Neuronal stem cell (in vitro differentiated cells): ENCODE data around the gene CDK10.

Experiments
- DNase-seq: peaks from one replicate; pipeline ENCODE4 v3.0.0-alpha.2; 2013; ENCODE audit warnings: low spot score
- H2AFZ ChIP-seq: one replicate; pipeline ENCODE4 v1.6.1; 2013; ENCODE audit warnings: mild to moderate bottlenecking, low read length, inconsistent platforms
- H2AK5ac ChIP-seq: 2 replicates; pipeline ENCODE4 v1.6.1; 2013; ENCODE audit warnings: low read depth, mild to moderate bottlenecking, inconsistent platforms, low read length, moderate library complexity, mixed read lengths
- H2BK120ac ChIP-seq: 2 replicates; pipeline ENCODE4 v1.6.1; 2013; ENCODE audit warnings: low read depth, mild to moderate bottlenecking, inconsistent platforms, low read length, moderate library complexity, mixed read lengths
- H2BK12ac ChIP-seq: one replicate; pipeline ENCODE4 v1.6.1; 2013; ENCODE audit warnings: low read length, inconsistent platforms
- H2BK15ac ChIP-seq: 2 replicates; pipeline ENCODE4 v1.6.1; 2013; ENCODE audit warnings: mild to moderate bottlenecking, low read length, inconsistent platforms, mixed read lengths
- H2BK5ac ChIP-seq: one replicate; pipeline ENCODE4 v1.6.1; 2013; ENCODE audit warnings: inconsistent platforms, mild to moderate bottlenecking, low read length, moderate library complexity
- H3K14ac ChIP-seq: one replicate; pipeline ENCODE4 v1.6.1; 2013; ENCODE audit warnings: low read length, inconsistent platforms
- H3K18ac ChIP-seq: 2 replicates; pipeline ENCODE4 v1.6.1; 2013; ENCODE audit warnings: low read length, inconsistent platforms
- H3K23ac ChIP-seq: 2 replicates; pipeline ENCODE4 v1.6.1; 2013; ENCODE audit warnings: low read depth, mild to moderate bottlenecking, mixed read lengths, low read length, inconsistent platforms; ENCODE audit not compliant: poor library complexity
- H3K27ac ChIP-seq: replicated peaks from 3 replicates; pipeline ENCODE4 v1.5.1; 2013; ENCODE audit warnings: low read length, inconsistent platforms
- H3K27me3 ChIP-seq, 3 experiments: 2 replicates each; pipeline ENCODE4 v1.6.1; 2013; ENCODE audit warnings: low read length in 3 of 3, mild to moderate bottlenecking in 2 of 3, inconsistent platforms in 1 of 3, low read depth in 1 of 3, mixed read lengths in 1 of 3, moderate library complexity in 1 of 3; ENCODE audit not compliant: control insufficient read depth in 3 of 3, insufficient read depth in 3 of 3
- H3K36me3 ChIP-seq, 2 donors: replicated peaks in 1 of 2; 2 replicates each; pipeline ENCODE4 v1.6.1; 2013; ENCODE audit warnings: low read length in 2 of 2; ENCODE audit not compliant: control insufficient read depth in 2 of 2, insufficient read depth in 2 of 2
- H3K4ac ChIP-seq: 2 replicates; pipeline ENCODE4 v1.6.1; 2013; ENCODE audit warnings: inconsistent platforms, mild to moderate bottlenecking, low read length, moderate library complexity
- H3K4me1 ChIP-seq, 2 donors: 1 replicate in 1 of 2; 2 replicates in 1 of 2; pipeline ENCODE4 v1.6.1; 2013; ENCODE audit warnings: low read length in 2 of 2, low read depth in 1 of 2; ENCODE audit not compliant: control insufficient read depth in 2 of 2, insufficient read depth in 1 of 2
- H3K4me2 ChIP-seq: one replicate; pipeline ENCODE4 v1.6.1; 2013; ENCODE audit warnings: mild to moderate bottlenecking, low read length, inconsistent platforms; ENCODE audit not compliant: insufficient read depth, poor library complexity, severe bottlenecking
- H3K4me3 ChIP-seq, 2 donors: 2 replicates each; pipeline ENCODE4 v1.5.1; 2013; ENCODE audit warnings: low read length in 2 of 2, mild to moderate bottlenecking in 2 of 2, inconsistent platforms in 1 of 2, moderate library complexity in 1 of 2
- H3K79me1 ChIP-seq: one replicate; pipeline ENCODE4 v1.6.1; 2013; ENCODE audit warnings: low read depth, mild to moderate bottlenecking, inconsistent platforms, low read length, moderate library complexity
- H3K9ac ChIP-seq: one replicate; pipeline ENCODE4 v1.6.1; 2013; ENCODE audit warnings: mild to moderate bottlenecking, low read depth, low read length, inconsistent platforms; ENCODE audit not compliant: poor library complexity
- H3K9me3 ChIP-seq, 2 donors: replicated peaks in 1 of 2; 2 replicates each; pipeline versions ENCODE3 to v1.6.1; 2013; ENCODE audit warnings: low read length in 2 of 2, mild to moderate bottlenecking in 2 of 2, inconsistent platforms in 1 of 2, low read depth in 1 of 2, mixed read lengths in 1 of 2, moderate library complexity in 1 of 2; ENCODE audit not compliant: control insufficient read depth in 2 of 2, insufficient read depth in 1 of 2
- H4K8ac ChIP-seq: one replicate; pipeline ENCODE4 v1.6.1; 2013; ENCODE audit warnings: low read depth, mild to moderate bottlenecking, inconsistent platforms, low read length, moderate library complexity
- H4K91ac ChIP-seq: one replicate; pipeline ENCODE4 v1.6.1; 2013; ENCODE audit warnings: low read length, low read depth, mild to moderate bottlenecking, inconsistent platforms; ENCODE audit not compliant: poor library complexity
- WGBS, 2 donors: extraction: QIAGEN DNeasy Blood & Tissue Kit; methylation state at CpG; one replicate each; pipeline ENCODE4 v1.1.7; 2013; ENCODE audit warnings: missing lambda C conversion rate in 2 of 2, mixed read lengths in 1 of 2; ENCODE audit not compliant: insufficient read length in 2 of 2, insufficient replicate concordance in 1 of 2; ENCODE audit errors: extremely low coverage in 2 of 2; 5-methylcytosine and 5-hydroxymethylcytosine counted together

CDK10 gene

GRCh38 chr16:89732918-89733242 is 46.4 kb downstream of the CDK10 start:
- Histone ChIP-seq H3K27me3 (no peaks in the 10 kb centered on the region), H2BK15ac (no peak overlapping the region), H3K36me3 (peaks cover 32 to 95% of the 10 kb centered on the region in 2 donors), H3K4me2 (no peak overlapping the region), H2BK12ac (no peak overlapping the region), H4K91ac (no peak overlapping the region), H2BK5ac (no peak overlapping the region), H3K27ac (no peak overlapping the region), H3K4ac (no peak overlapping the region), H3K79me1 (peaks cover 2% of the 10 kb centered on the region), H3K9me3 (no peaks in the 10 kb centered on the region), H2BK120ac (no peak overlapping the region), H3K23ac (peak overlapping the region; percentile 85), H2AFZ (no peak overlapping the region), H3K9ac (peak overlapping the region; percentile 44), H4K8ac (no peak overlapping the region), H3K14ac (no peak overlapping the region), H3K4me3 (no peak overlapping the region), H2AK5ac (no peak overlapping the region), H3K4me1 (peaks cover 2 to 13% of the 10 kb centered on the region in 2 donors), H3K18ac (no peak overlapping the region)
- no CpG with 5 or more reads among the region's 9 CpGs for WGBS, 2 donors
- no peak for DNase-seq

- Histone ChIP-seq H2BK15ac (no peak overlapping the region), H3K18ac (no peak overlapping the region), H3K4ac (no peak overlapping the region), H2BK120ac (no peak overlapping the region), H2AFZ (no peak overlapping the region), H3K4me2 (no peak overlapping the region), H3K4me3 (peak overlapping the region in 1 of 2 donors; percentile 58), H3K14ac (no peak overlapping the region), H3K36me3 (peaks cover 35 to 95% of the 10 kb centered on the region in 2 donors), H2BK12ac (no peak overlapping the region), H4K91ac (no peak overlapping the region), H3K27me3 (no peaks in the 10 kb centered on the region), H3K4me1 (peaks cover 2 to 12% of the 10 kb centered on the region in 2 donors), H2AK5ac (no peak overlapping the region), H2BK5ac (no peak overlapping the region), H3K9ac (no peak overlapping the region), H4K8ac (no peak overlapping the region), H3K23ac (no peak overlapping the region), H3K27ac (no peak overlapping the region), H3K9me3 (no peaks in the 10 kb centered on the region), H3K79me1 (peaks cover 2% of the 10 kb centered on the region)
- WGBS, 2 donors, result no CpG with 5 or more reads among the region's 17 CpGs
- DNase-seq, result no peak
Observed at GRCh38 chr16:89733322-89733721, 46.8 kb downstream of the CDK10 start.

- Histone ChIP-seq H2BK12ac (no peak overlapping the region), H2AK5ac (no peak overlapping the region), H3K4me3 (peak overlapping the region in 1 of 2 donors; percentile 66), H3K23ac (no peak overlapping the region), H2BK120ac (no peak overlapping the region), H2BK5ac (no peak overlapping the region), H3K9me3 (no peaks in the 10 kb centered on the region), H3K4me1 (peaks cover 2 to 12% of the 10 kb centered on the region in 2 donors), H2BK15ac (no peak overlapping the region), H3K36me3 (peaks cover 38 to 97% of the 10 kb centered on the region in 2 donors), H2AFZ (no peak overlapping the region), H4K8ac (no peak overlapping the region), H3K9ac (no peak overlapping the region), H3K14ac (no peak overlapping the region), H4K91ac (no peak overlapping the region), H3K4me2 (no peak overlapping the region), H3K4ac (no peak overlapping the region), H3K79me1 (peaks cover 2% of the 10 kb centered on the region), H3K27me3 (no peaks in the 10 kb centered on the region), H3K27ac (no peak overlapping the region), H3K18ac (no peak overlapping the region)
- WGBS, 2 donors, result no CpG with 5 or more reads among the region's 21 CpGs
- no peak for DNase-seq
Observed at GRCh38 chr16:89733792-89734191, 47.3 kb downstream of the CDK10 start.

- H2BK5ac ChIP-seq, result no peak overlapping the region
- no peak overlapping the region for H3K4me2 ChIP-seq
- no peak overlapping the region for H2BK15ac ChIP-seq
- no peak overlapping the region for H3K4me3 ChIP-seq
- no peak overlapping the region for H2AFZ ChIP-seq
- H2AK5ac ChIP-seq, result no peak overlapping the region
- peaks cover 53 to 98% of the 10 kb centered on the region in 2 donors for H3K36me3 ChIP-seq
- H3K27me3 ChIP-seq, result no peaks in the 10 kb centered on the region
- H3K4me1 ChIP-seq, result no peaks in the 10 kb centered on the region
- WGBS, 2 donors, result no CpG with 5 or more reads among the region's 3 CpGs
- no peak overlapping the region for H3K9ac ChIP-seq
- H3K79me1 ChIP-seq, result peaks cover 2% of the 10 kb centered on the region
- no peak overlapping the region for H3K4ac ChIP-seq
- no peak for DNase-seq
- no peak overlapping the region for H2BK120ac ChIP-seq
- H3K9me3 ChIP-seq, result peaks cover 0 to 1% of the 10 kb centered on the region in 2 donors
- no peak overlapping the region for H3K14ac ChIP-seq
- no peak overlapping the region for H4K91ac ChIP-seq
- H3K18ac ChIP-seq, result no peak overlapping the region
- no peak overlapping the region for H3K23ac ChIP-seq
- H4K8ac ChIP-seq, result no peak overlapping the region
- no peak overlapping the region for H3K27ac ChIP-seq
- no peak overlapping the region for H2BK12ac ChIP-seq
Observed at GRCh38 chr16:89736554-89736953, 50.1 kb downstream of the CDK10 start.
